Measurements from ENCODE around the gene PXDC1.

PXDC1 gene

GRCh38 chr6:3746119-3746691 lies 5.3 kb downstream of the PXDC1 start:
- no peak for DNase-seq

- no peak for DNase-seq
These were observed 5.9 kb downstream of the PXDC1 start for GRCh38 chr6:3745566-3746118.

GRCh38 chr6:3744901-3745470 lies 6.5 kb downstream of the PXDC1 start:
- no peak for DNase-seq

GRCh38 chr6:3744211-3744900 lies 7.2 kb downstream of the PXDC1 start:
- DNase-seq = no peak

GRCh38 chr6:3743541-3743940 lies 8.0 kb downstream of the PXDC1 start:
- no peak for DNase-seq

GRCh38 chr6:3742426-3743344 lies 8.8 kb downstream of the PXDC1 start:
- DNase-seq = peak; percentile 74 to 82

GRCh38 chr6:3742076-3742425 lies 9.5 kb downstream of the PXDC1 start:
- DNase-seq = no peak

GRCh38 chr6:3741477-3741871 lies 10.0 kb downstream of the PXDC1 start:
- DNase-seq = no peak

- no peak for DNase-seq
These were observed 10.7 kb downstream of the PXDC1 start for GRCh38 chr6:3740551-3741476.

GRCh38 chr6:3739311-3739897 lies 12.1 kb downstream of the PXDC1 start:
- DNase-seq = no peak

GRCh38 chr6:3738381-3739131 lies 13.0 kb downstream of the PXDC1 start:
- no peak for DNase-seq

GRCh38 chr6:3737831-3738210 lies 13.7 kb downstream of the PXDC1 start:
- no peak for DNase-seq

- no peak for DNase-seq
These were observed 14.2 kb downstream of the PXDC1 start for GRCh38 chr6:3737149-3737830.

GRCh38 chr6:3735029-3735605 lies 16.4 kb downstream of the PXDC1 start:
- DNase-seq = no peak

- no peak for DNase-seq
These were observed 17.5 kb downstream of the PXDC1 start for GRCh38 chr6:3734023-3734422.

- no peak for DNase-seq
These were observed 18.1 kb downstream of the PXDC1 start for GRCh38 chr6:3733321-3733925.

GRCh38 chr6:3732345-3733141 lies 19.0 kb downstream of the PXDC1 start:
- peak; percentile 56 to 65 for DNase-seq

GRCh38 chr6:3731700-3732099 lies 19.8 kb downstream of the PXDC1 start:
- DNase-seq = no peak

Measured in NCI-H187 (cell line).